Erythroblast (primary cell): ENCODE data around the gene KCTD21.

Experiments
- GATA1 ChIP-seq: IDR thresholded peaks from 2 replicates; pipeline ENCODE4 v1.6.1; 2011; ENCODE audit warnings: low read depth, mild to moderate bottlenecking, control low read depth, low read length, moderate library complexity
- POLR2A ChIP-seq: IDR thresholded peaks from 2 replicates; pipeline ENCODE4 v1.6.1; 2011; ENCODE audit warnings: mild to moderate bottlenecking, low read length

GRCh38 chr11:78180751-78181150 is 7.7 kb downstream of the KCTD21 start:
- no peak for TF ChIP-seq POLR2A
- no peak for TF ChIP-seq GATA1
